Retinal pigment epithelial cell (primary cell): ENCODE results near the gene TLR1.

Source experiments
- DNase-seq: peaks from one replicate; pipeline ENCODE4 v3.0.0-alpha.2; 2010; ENCODE audit warnings: low read depth
- H3K4me3 ChIP-seq: 2 replicates; pipeline ENCODE4 v1.5.1; 2011; ENCODE audit warnings: mild to moderate bottlenecking, low read length, control low read depth, moderate library complexity
- TF ChIP-seq, protein P1 (sequence below): conservative IDR thresholded peaks from 2 replicates; pipeline ENCODE4 v1.5.1; 2011; ENCODE audit warnings: low read depth, low read length, control low read depth, inconsistent platforms

Gene TLR1

DNA sequence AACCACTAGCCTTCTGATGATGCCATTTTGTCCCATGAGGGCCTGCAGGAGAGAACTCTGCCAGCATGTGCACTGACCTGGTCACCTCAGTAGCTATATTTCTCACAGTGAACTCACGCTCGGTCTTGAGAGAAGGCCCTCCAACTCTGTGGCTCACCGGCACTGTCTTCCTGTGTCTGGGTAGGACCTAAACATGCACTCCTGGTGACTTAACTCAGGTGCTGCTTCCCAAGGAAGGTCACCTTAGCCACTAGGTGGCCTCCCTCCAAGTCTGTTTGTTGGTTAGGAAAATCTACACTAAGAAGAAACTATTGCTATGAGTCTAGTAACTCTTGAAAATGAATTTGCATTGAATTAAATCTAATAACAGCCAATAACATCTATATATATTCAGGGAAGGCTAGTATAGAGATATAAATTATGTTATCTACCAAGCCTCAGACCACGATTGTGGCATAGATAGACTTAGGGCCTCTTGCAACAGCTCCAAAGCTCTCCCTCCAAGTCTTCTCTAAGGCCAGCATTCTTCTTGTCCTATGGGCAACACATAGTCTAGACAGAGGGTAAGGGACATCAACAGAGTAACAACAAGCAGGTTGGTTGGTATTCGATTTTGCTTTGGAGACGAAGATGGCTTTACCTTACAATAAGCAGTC is 46.5 kb downstream of the TLR1 start:
- TF ChIP-seq, protein P1, sequence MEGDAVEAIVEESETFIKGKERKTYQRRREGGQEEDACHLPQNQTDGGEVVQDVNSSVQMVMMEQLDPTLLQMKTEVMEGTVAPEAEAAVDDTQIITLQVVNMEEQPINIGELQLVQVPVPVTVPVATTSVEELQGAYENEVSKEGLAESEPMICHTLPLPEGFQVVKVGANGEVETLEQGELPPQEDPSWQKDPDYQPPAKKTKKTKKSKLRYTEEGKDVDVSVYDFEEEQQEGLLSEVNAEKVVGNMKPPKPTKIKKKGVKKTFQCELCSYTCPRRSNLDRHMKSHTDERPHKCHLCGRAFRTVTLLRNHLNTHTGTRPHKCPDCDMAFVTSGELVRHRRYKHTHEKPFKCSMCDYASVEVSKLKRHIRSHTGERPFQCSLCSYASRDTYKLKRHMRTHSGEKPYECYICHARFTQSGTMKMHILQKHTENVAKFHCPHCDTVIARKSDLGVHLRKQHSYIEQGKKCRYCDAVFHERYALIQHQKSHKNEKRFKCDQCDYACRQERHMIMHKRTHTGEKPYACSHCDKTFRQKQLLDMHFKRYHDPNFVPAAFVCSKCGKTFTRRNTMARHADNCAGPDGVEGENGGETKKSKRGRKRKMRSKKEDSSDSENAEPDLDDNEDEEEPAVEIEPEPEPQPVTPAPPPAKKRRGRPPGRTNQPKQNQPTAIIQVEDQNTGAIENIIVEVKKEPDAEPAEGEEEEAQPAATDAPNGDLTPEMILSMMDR: peak; percentile 47
- DNase-seq: no peak

DNA sequence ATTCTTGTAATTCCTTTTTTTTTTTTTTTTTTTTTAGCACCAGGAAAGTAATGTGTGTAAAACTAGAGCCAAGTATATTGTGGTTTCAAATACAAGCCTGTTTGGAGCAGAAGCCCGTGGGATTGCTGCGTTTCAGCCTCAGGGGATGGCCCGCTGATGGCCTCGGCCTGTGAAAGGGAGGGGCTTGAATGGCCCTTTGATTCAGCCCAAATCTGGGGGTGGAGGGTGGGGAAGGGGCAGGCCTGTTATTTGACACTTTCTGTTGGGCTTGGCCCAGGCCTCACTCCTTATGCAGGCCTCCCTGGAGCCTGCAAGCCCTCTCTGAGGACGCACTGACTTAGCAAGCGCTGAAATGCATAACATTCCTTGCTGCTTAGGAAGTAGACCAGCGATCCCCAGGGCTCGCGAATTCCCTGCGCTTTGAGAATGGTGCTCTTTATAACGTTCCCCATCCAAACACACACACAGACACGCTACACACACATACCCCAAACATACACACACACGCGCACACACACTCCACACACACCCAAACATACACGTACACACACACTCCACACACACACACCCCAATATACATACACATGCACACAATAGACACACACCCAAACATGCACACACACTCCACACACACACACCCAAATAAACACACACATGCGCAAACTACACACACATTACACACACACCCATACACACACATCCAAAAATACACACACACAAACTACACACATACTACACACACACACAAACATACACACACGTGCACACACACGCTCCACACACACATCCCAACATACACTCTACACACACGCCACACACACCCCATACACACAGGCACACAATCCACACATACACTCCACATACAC is 51.4 kb downstream of the TLR1 start:
- no peak overlapping the region for H3K4me3 ChIP-seq
- peak; percentile 91 for DNase-seq
- TF ChIP-seq, protein P1: no peak

More for the DNA sequence above, 46.5 kb downstream of the TLR1 start:
- no peak overlapping the region for H3K4me3 ChIP-seq

DNA sequence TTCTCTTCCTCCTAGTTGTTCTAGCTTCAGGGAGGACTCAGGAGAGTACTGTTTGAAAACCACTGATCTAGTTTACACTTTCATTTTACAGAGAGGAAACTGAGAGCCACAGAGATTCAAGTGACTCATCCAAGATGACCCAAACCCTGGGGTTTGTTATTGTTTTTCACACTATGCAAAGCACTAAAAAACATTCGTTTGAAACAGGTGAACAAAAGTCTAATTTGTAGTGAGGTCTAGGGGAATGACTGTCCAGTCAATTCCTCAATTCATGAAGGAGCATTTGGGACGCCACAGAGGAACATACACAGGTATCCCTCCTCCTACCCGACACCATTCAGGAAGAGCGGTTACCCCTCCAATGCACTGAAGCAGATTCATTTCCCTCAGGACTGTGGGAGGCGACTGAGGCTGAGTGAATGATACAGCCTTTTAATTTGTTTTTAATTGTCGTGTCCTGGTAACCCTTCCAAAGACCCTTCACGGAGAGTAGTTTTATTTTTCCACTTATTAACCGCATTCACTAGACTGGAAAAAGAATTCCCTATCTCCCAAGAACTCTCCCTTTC is 52.1 kb downstream of the TLR1 start:
- TF ChIP-seq, protein P1: no peak
- H3K4me3 ChIP-seq: no peak overlapping the region
- DNase-seq: no peak

DNA sequence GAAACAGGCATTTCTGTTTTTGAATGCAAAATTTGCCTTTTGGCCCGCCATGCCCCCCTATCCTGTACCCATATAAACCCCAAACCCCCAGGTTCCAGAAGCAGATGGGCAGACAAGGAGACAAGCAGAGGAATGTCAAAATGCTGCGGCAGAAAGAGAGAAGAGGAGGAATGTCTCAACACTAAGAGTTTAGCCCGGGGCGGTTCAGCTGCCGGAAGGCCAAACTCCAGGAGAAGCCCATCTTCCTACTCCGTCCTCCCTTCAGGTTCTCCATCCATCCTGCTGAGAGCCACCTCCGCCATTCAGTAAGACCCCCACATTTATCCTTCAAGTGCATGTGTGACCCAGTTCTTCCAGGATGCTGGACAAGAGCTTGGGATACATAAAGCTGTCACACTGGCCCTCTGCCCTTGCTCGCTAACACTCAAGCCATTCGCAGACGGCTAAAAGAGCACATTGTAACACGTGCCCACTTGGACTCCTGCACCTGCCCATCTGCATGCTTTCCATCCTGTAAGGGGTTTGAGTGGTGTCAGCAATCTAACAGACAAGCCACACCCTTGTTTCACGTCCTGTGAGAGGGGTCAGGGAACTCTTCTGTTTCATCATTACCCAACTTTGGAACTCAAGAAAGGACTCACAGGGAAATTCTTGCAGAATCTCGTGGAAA is 53.1 kb downstream of the TLR1 start:
- TF ChIP-seq, protein P1: no peak
- DNase-seq: no peak
- no peak overlapping the region for H3K4me3 ChIP-seq

DNA sequence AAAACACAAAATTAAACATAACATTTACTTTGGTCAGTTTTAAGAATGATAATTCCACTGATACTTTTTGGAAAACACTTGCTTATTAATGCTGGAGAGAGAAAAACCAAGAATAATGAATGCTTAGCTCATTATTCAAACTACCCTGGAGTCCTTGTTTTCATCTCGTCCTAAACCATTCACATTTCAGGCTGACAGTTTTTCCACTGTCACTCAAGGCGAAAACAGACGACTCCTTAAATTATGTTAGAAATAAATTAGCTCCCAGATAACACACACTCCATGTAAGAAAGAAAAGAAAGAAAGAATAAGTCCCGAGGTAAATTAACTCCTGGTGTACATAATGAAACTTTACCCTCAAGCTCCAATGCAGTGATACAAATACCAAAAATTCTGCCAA is 55.3 kb downstream of the TLR1 start:
- no peak for DNase-seq
- H3K4me3 ChIP-seq: no peak overlapping the region
- TF ChIP-seq, protein P1: no peak

DNA sequence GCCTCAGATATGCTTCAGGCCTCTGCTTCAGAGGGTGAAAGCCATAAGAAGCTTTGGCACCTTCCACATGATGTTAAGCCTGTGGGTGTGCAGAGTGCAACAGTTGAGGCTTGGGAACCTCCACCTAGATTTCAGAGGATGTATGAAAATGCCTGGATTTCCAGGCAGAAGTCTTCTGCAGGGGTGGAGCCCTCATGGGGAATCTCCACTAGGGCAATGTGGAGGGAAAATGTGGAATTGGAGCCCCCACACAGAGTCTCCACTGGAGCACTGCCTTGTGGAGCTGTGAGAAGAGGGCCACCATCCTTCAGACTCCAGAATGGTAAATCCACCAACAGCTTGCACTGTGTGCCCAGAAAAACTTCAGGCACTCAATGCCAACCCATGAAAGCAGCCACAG is 57.0 kb downstream of the TLR1 start:
- no peak for DNase-seq
- H3K4me3 ChIP-seq: no peak overlapping the region
- TF ChIP-seq, protein P1: no peak
